H1 (cell line): ENCODE results near the gene CHMP5. TPM values are rescaled to one million over a fixed set of nuclear protein-coding genes. Genes with fewer than 3 reads are reported as not detected.

Source experiments
- CTCF ChIA-PET: fragments of 300-600 bp; sonication (Branson Sonifier 250); formaldehyde crosslinking; loops from one replicate; lab custom pipeline; 2021; ENCODE audit not compliant: partially characterized antibody; lab: Charles Lee
- POLR2A ChIA-PET: fragments of 300-600 bp; sonication (Branson Sonifier 250); formaldehyde crosslinking; loops from one replicate; lab custom pipeline; 2021; ENCODE audit warnings: inconsistent platforms; ENCODE audit not compliant: partially characterized antibody; lab: Charles Lee
- DNase-seq, 2 experiments: peaks; one replicate each; pipeline versions ENCODE4 v3.0.0 to v3.0.0-alpha.2; 2010 to 2022; ENCODE audit warnings: low spot score in 2 of 2, low read depth in 1 of 2, mixed read lengths in 1 of 2
- FAIRE-seq: peaks from 2 replicates; lab custom pipeline; 2011; peaks lifted over from hg19 to GRCh38; lab: Jason Lieb, UNC
- H2AFZ ChIP-seq: 2 replicates; pipeline ENCODE4 v1.8.1; 2012; ENCODE audit warnings: low read length, inconsistent platforms
- H2AK5ac ChIP-seq: 2 replicates; pipeline ENCODE4 v1.6.1; 2013; ENCODE audit warnings: low read depth, low read length
- H2BK120ac ChIP-seq: replicated peaks from 2 replicates; pipeline ENCODE3; 2013; ENCODE audit warnings: low read depth, low read length, inconsistent platforms
- H2BK12ac ChIP-seq: 2 replicates; pipeline ENCODE4 v1.6.1; 2013; ENCODE audit warnings: low read depth, low read length
- H2BK15ac ChIP-seq: 2 replicates; pipeline ENCODE4 v1.6.1; 2013; ENCODE audit warnings: low read length
- H2BK20ac ChIP-seq: 2 replicates; pipeline ENCODE4 v1.6.1; 2013; ENCODE audit warnings: low read length
- H2BK5ac ChIP-seq: 2 replicates; pipeline ENCODE4 v1.6.1; 2013; ENCODE audit warnings: low read depth, low read length
- H3K14ac ChIP-seq: 2 replicates; pipeline ENCODE4 v1.6.1; 2013; ENCODE audit warnings: inconsistent platforms; ENCODE audit not compliant: insufficient read length
- H3K18ac ChIP-seq: 2 replicates; pipeline ENCODE4 v1.6.1; 2013; ENCODE audit warnings: low read length; ENCODE audit errors: extremely low read depth
- H3K23ac ChIP-seq: 2 replicates; pipeline ENCODE4 v1.6.1; 2013; ENCODE audit warnings: inconsistent platforms; ENCODE audit not compliant: insufficient read length
- H3K23me2 ChIP-seq: 2 replicates; pipeline ENCODE4 v1.6.1; 2013; ENCODE audit warnings: low read depth, low read length
- H3K27ac ChIP-seq: 2 replicates; pipeline ENCODE4 v1.6.1; 2011; ENCODE audit warnings: low read depth, low read length, inconsistent platforms
- H3K27me3 ChIP-seq, 4 experiments: replicated peaks in 1 of 4; 1 replicate in 1 of 4; 2 replicates in 3 of 4; pipeline versions ENCODE4 v1.6.1 to v1.8.1; 2011 to 2013; ENCODE audit warnings: low read length in 3 of 4, mild to moderate bottlenecking in 3 of 4, inconsistent platforms in 2 of 4, mixed read lengths in 2 of 4, moderate library complexity in 1 of 4; ENCODE audit not compliant: control insufficient read depth in 3 of 4, insufficient read depth in 3 of 4; ENCODE audit errors: extremely low read depth in 1 of 4
- H3K36me3 ChIP-seq, 4 experiments: 2 replicates each; pipeline versions ENCODE4 v1.6.1 to v1.8.1; 2011 to 2013; ENCODE audit warnings: mild to moderate bottlenecking in 4 of 4, low read length in 3 of 4, moderate library complexity in 2 of 4, control low read depth in 1 of 4, inconsistent platforms in 1 of 4; ENCODE audit not compliant: insufficient read depth in 4 of 4, control insufficient read depth in 2 of 4
- H3K4ac ChIP-seq: replicated peaks from 2 replicates; pipeline ENCODE3; 2013; ENCODE audit warnings: low read length, low read depth, mixed read lengths, inconsistent platforms; ENCODE audit not compliant: insufficient read length
- H3K4me1 ChIP-seq, 4 experiments: replicated peaks in 1 of 4; 1 replicate in 1 of 4; 2 replicates in 3 of 4; pipeline versions ENCODE4 v1.6.1 to v1.8.1; 2011 to 2013; ENCODE audit warnings: low read length in 3 of 4, inconsistent platforms in 2 of 4, mixed read lengths in 1 of 4; ENCODE audit not compliant: insufficient read depth in 4 of 4, control insufficient read depth in 3 of 4
- H3K4me2 ChIP-seq, 2 experiments: 2 replicates each; pipeline versions ENCODE4 v1.6.1 to v1.8.1; 2011 to 2013; ENCODE audit warnings: low read depth in 2 of 2, low read length in 2 of 2, control low read depth in 1 of 2, inconsistent platforms in 1 of 2, mild to moderate bottlenecking in 1 of 2; ENCODE audit not compliant: insufficient read depth in 1 of 2
- H3K4me3 ChIP-seq, 4 experiments: fragments of 200-600, 300-600 bp in 1 of 4; sonication (generic), shearing (Covaris generic), sonication (Bioruptor Twin) in 1 of 4; 2 replicates each; pipeline versions ENCODE4 v1.5.1 to v1.8.1; 2011 to 2016; ENCODE audit warnings: low read length in 4 of 4, low read depth in 3 of 4, control low read depth in 2 of 4, inconsistent platforms in 2 of 4, mild to moderate bottlenecking in 2 of 4, mixed read lengths in 1 of 4, moderate library complexity in 1 of 4; ENCODE audit not compliant: insufficient read depth in 2 of 4; ENCODE audit errors: extremely low read depth in 1 of 4
- H3K56ac ChIP-seq: replicated peaks from 2 replicates; pipeline ENCODE3; 2013; ENCODE audit warnings: low read depth, mild to moderate bottlenecking, mixed read lengths, low read length, inconsistent platforms; ENCODE audit not compliant: insufficient read length
- H3K79me1 ChIP-seq: 2 replicates; pipeline ENCODE4 v1.6.1; 2013; ENCODE audit warnings: low read depth, low read length, control low read depth
- H3K79me2 ChIP-seq, 2 experiments: 2 replicates each; pipeline versions ENCODE4 v1.6.1 to v1.8.1; 2012 to 2013; ENCODE audit warnings: low read length in 2 of 2, mild to moderate bottlenecking in 2 of 2, inconsistent platforms in 1 of 2; ENCODE audit not compliant: insufficient read depth in 2 of 2, control insufficient read depth in 1 of 2
- H3K9ac ChIP-seq, 4 experiments: replicated peaks in 1 of 4; 1 replicate in 1 of 4; 2 replicates in 3 of 4; pipeline versions ENCODE4 v1.6.1 to v1.8.1; 2011 to 2013; ENCODE audit warnings: low read depth in 3 of 4, low read length in 3 of 4, control low read depth in 2 of 4, mild to moderate bottlenecking in 2 of 4, moderate library complexity in 2 of 4, inconsistent platforms in 1 of 4; ENCODE audit errors: extremely low read depth in 1 of 4
- H3K9me3 ChIP-seq, 2 experiments: 2 replicates each; pipeline versions ENCODE4 v1.6.1 to v1.8.1; 2012 to 2013; ENCODE audit warnings: mild to moderate bottlenecking in 2 of 2, moderate library complexity in 2 of 2, control low read depth in 1 of 2, inconsistent platforms in 1 of 2, low read depth in 1 of 2, low read length in 1 of 2, mixed read lengths in 1 of 2; ENCODE audit not compliant: insufficient read depth in 2 of 2
- H4K20me1 ChIP-seq, 2 experiments: replicated peaks in 1 of 2; 2 replicates each; pipeline versions ENCODE3 to v1.8.1; 2011 to 2013; ENCODE audit warnings: inconsistent platforms in 2 of 2, low read length in 2 of 2, mild to moderate bottlenecking in 1 of 2; ENCODE audit not compliant: insufficient read depth in 2 of 2, control insufficient read depth in 1 of 2
- H4K5ac ChIP-seq: 2 replicates; pipeline ENCODE4 v1.6.1; 2013; ENCODE audit warnings: low read length, low read depth, mixed read lengths, inconsistent platforms; ENCODE audit not compliant: insufficient read length
- H4K8ac ChIP-seq: 2 replicates; pipeline ENCODE4 v1.8.0; 2013; ENCODE audit warnings: mild to moderate bottlenecking, moderate library complexity, low read length, inconsistent platforms; ENCODE audit not compliant: insufficient read depth; ENCODE audit errors: extremely low read depth
- H4K91ac ChIP-seq: replicated peaks from 2 replicates; pipeline ENCODE3; 2013; ENCODE audit warnings: low read length, mixed read lengths, inconsistent platforms; ENCODE audit not compliant: insufficient read length
- CEBPB ChIP-seq: IDR thresholded peaks from 2 replicates; pipeline ENCODE4 v1.6.1; 2012; ENCODE audit warnings: low read depth, low read length
- EZH2 ChIP-seq: fragments of 200-600 bp; sonication (generic); IDR thresholded peaks from 2 replicates; pipeline ENCODE4 v1.7.1; 2012; ENCODE audit warnings: low read depth, mild to moderate bottlenecking, moderate library complexity, low read length, inconsistent platforms; ENCODE audit not compliant: severe bottlenecking
- NRF1 ChIP-seq: IDR thresholded peaks from 2 replicates; pipeline ENCODE4 v1.6.1; 2011; ENCODE audit warnings: mild to moderate bottlenecking, low read depth, low read length, improper control_type of control experiment
- SAP30 ChIP-seq: fragments of 300-600 bp; sonication (generic); IDR thresholded peaks from 2 replicates; pipeline ENCODE4 v1.7.1; 2012; ENCODE audit warnings: low read length, moderate library complexity, mild to moderate bottlenecking, inconsistent platforms; ENCODE audit not compliant: insufficient read depth, insufficient replicate concordance
- TEAD4 ChIP-seq: IDR thresholded peaks from 2 replicates; pipeline ENCODE4 v1.6.1; 2012; ENCODE audit warnings: low read depth, low read length, inconsistent platforms, mixed read lengths
- WGBS, 2 experiments: shearing (Covaris generic) in 1 of 2; methylation state at CpG; one replicate each; pipeline versions ENCODE4 v1.1.6 to v1.1.7; 2013 to 2015; ENCODE audit warnings: low lambda C conversion rate in 2 of 2, mixed read lengths in 2 of 2, inconsistent platforms in 1 of 2, low coverage in 1 of 2, missing lambda C conversion rate in 1 of 2; ENCODE audit not compliant: insufficient replicate concordance in 2 of 2, insufficient coverage in 1 of 2, insufficient read length in 1 of 2; ENCODE audit errors: extremely low coverage in 1 of 2, missing lambda C conversion rate in 1 of 2; 5-methylcytosine and 5-hydroxymethylcytosine counted together
- polyA plus RNA-seq, 7 experiments: library from polyadenylated mRNA; depleted of rRNA in 3 of 7; stranded (reverse) in 5 of 7; unstranded in 2 of 7; fragments of >200 nt in 5 of 7; fragments of 200-250 nt in 2 of 7; gene quantifications; 1 replicate in 5 of 7; 2 replicates in 1 of 7; 4 replicates in 1 of 7; pipeline versions ENCODE4 v1.2.1 to v1.2.3, GENCODE V29; 2011 to 2013; ENCODE audit warnings: missing spikeins in 2 of 7, mixed read lengths in 2 of 7
- total RNA-seq: library from RNA; stranded (reverse); fragmentation: NEBNext Ultra II Directional; extraction: Animal tissue kit (Norgen Biotek cat#: 25700); gene quantifications from 2 replicates; pipeline ENCODE4 v1.2.1, GENCODE V29; 2021

Gene CHMP5
- total and polyA plus RNA-seq, 2 of the 8 experiments (the other 6 are each of a cell fraction or from before 2014, with no cell fraction given) = 25.0 to 47.3 TPM

GRCh38 chr9:33234511-33235467 is 30.1 kb upstream of the CHMP5 start:
- Histone ChIP-seq H2BK120ac (no peak overlapping the region), H2BK20ac (no peak overlapping the region), H2AFZ (no peak overlapping the region), H3K9me3 (no peaks in the 10 kb centered on the region), H3K4me3 (no peak overlapping the region), H3K23ac (no peak overlapping the region), H2BK15ac (no peak overlapping the region), H3K4ac (no peak overlapping the region), H3K56ac (no peak overlapping the region), H3K18ac (no peak overlapping the region), H4K20me1 (no peaks in the 10 kb centered on the region), H2AK5ac (no peak overlapping the region), H3K4me1 (no peaks in the 10 kb centered on the region), H3K79me2 (no peaks in the 10 kb centered on the region), H4K5ac (no peak overlapping the region), H2BK5ac (no peak overlapping the region), H3K27me3 (no peaks in the 10 kb centered on the region; a peak in 2 of 7 replicates), H3K27ac (no peak overlapping the region), H3K14ac (no peak overlapping the region), H3K9ac (no peak overlapping the region), H3K4me2 (no peak overlapping the region), H2BK12ac (no peak overlapping the region), H3K23me2 (no peaks in the 10 kb centered on the region; the same call in 1 of the 2 replicates), H3K79me1 (no peaks in the 10 kb centered on the region), H4K8ac (no peak overlapping the region), H3K36me3 (no peaks in the 10 kb centered on the region), H4K91ac (no peak overlapping the region)
- CTCF ChIA-PET = interaction anchor here (0.6 to 7.5 kb wide), 4 partner anchors 9 to 513 kb away, joined by 3 to 55 read pairs (median 3); no protein-coding TSS in a partner anchor
- DNase-seq = no peak
- FAIRE-seq = no peak
- 88% methylated on average over 9 of the region's 9 CpGs; no CpG with 5 or more reads in 1 of the 2 experiments for WGBS, 2 experiments
- POLR2A ChIA-PET = interaction anchor here (1.1 kb wide), 1 partner anchor 210 kb away, joined by 3 read pairs; the partner anchor contains the start of gene DNAJA1
- TF ChIP-seq TEAD4 = no peak
- TF ChIP-seq SAP30 = no peak
- TF ChIP-seq NRF1 = no peak
- TF ChIP-seq EZH2 = no peak
- TF ChIP-seq CEBPB = no peak
